ENCODE results near the gene QRICH1. TPM values are rescaled to one million over a fixed set of nuclear protein-coding genes. Genes with fewer than 3 reads are reported as not detected.

The QRICH1 gene
- total RNA-seq, 1 experiment from 2014 or later = 123 TPM

GRCh38 chr3:49021213-49021812 is 72.6 kb downstream of the QRICH1 start (continued):
- TF ChIP-seq ZNF532 (CRISPR knock-in tag; IDR thresholded peaks at IDR 0.05; ENCODE audit: borderline replicate concordance) = no peak
- TF ChIP-seq, protein P1, sequence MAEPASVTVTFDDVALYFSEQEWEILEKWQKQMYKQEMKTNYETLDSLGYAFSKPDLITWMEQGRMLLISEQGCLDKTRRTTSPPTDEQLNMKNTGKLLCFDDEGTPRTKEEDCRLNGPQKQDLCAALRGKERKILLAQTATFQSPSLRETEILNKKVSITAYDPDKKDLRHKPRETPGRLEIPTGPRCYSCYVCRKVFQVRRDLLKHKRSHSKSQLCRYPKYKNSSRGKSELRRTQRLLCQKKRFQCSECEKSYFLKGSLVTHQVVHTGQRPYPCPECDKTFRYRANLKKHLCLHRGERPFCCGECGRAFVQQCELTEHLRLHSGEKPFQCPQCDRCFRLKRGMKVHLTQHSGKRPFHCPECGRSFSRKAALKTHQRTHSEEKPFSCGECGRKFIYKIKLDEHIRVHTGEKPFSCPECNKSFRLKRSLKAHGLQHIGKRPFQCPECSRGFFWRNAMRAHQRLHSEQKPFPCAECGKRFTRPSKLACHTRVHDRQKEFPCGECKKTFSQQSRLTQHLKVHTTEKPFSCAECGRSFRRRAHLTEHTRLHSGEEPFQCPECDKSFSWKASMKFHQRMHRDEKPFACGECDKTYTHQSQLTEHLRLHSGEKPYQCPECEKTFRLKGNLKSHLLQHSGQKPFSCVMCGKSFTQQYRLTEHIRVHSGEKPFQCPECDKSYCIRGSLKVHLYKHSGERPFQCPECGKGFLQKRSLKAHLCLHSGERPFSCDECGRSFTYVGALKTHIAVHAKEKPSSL (CRISPR knock-in tag; conservative IDR thresholded peaks at IDR 0.05) = no peak
- no peak for TF ChIP-seq RELA (CRISPR knock-in tag; IDR thresholded peaks at IDR 0.05; ENCODE audit: borderline replicate concordance)
- no peak; the same call in 1 of the 2 replicates for TF ChIP-seq ZNF416 (CRISPR knock-in tag; IDR thresholded peaks at IDR 0.05)
- TF ChIP-seq PRDM15 (CRISPR knock-in tag; IDR thresholded peaks at IDR 0.05) = no peak
- no peak; the same call in 1 of the 2 replicates for TF ChIP-seq NFYB (CRISPR knock-in tag; conservative IDR thresholded peaks at IDR 0.05; ENCODE audit: low read depth)
- TF ChIP-seq JUN (CRISPR knock-in tag; IDR thresholded peaks at IDR 0.05) = 0 out of 2 replicates have a peak, but pooled peaks have one; percentile 46
- no peak for TF ChIP-seq FOXP1 (CRISPR knock-in tag; IDR thresholded peaks at IDR 0.05; ENCODE audit: borderline replicate concordance)
- TF ChIP-seq ZNF396 (CRISPR knock-in tag; IDR thresholded peaks at IDR 0.05; ENCODE audit: borderline replicate concordance) = no peak
- TF ChIP-seq ZBTB21 (CRISPR knock-in tag; IDR thresholded peaks at IDR 0.05; ENCODE audit: borderline replicate concordance) = no peak
- TF ChIP-seq CDX4 (CRISPR knock-in tag; IDR thresholded peaks at IDR 0.05; ENCODE audit: borderline replicate concordance) = no peak
- TF ChIP-seq ZNF281 (CRISPR knock-in tag; IDR thresholded peaks at IDR 0.05) = 0 out of 2 replicates have a peak, but pooled peaks have one; percentile 41
- 0 out of 2 replicates have a peak, but pooled peaks have one; percentile 12 for TF ChIP-seq TCF7 (CRISPR knock-in tag; IDR thresholded peaks at IDR 0.05; ENCODE audit: low read depth)
- no peak for TF ChIP-seq GTF2I (CRISPR knock-in tag; conservative IDR thresholded peaks at IDR 0.05)
- peak; percentile 53; the same call in 1 of the 2 replicates for TF ChIP-seq SMAD3 (CRISPR knock-in tag; IDR thresholded peaks at IDR 0.05; ENCODE audit: borderline replicate concordance)
- TF ChIP-seq IRF2 (CRISPR knock-in tag; IDR thresholded peaks at IDR 0.05; ENCODE audit: borderline replicate concordance, low read depth) = no peak; the same call in 1 of the 2 replicates
- TF ChIP-seq ATF1 (CRISPR knock-in tag; IDR thresholded peaks at IDR 0.05) = no peak
- no peak for TF ChIP-seq IRF1 (CRISPR knock-in tag; IDR thresholded peaks at IDR 0.05)
- no peak for TF ChIP-seq ZNF232 (CRISPR knock-in tag; IDR thresholded peaks at IDR 0.05)
- TF ChIP-seq NR1H2 (CRISPR knock-in tag; IDR thresholded peaks at IDR 0.05) = no peak
- TF ChIP-seq TEAD1 (CRISPR knock-in tag; IDR thresholded peaks at IDR 0.05) = peak; percentile 70; the same call in 1 of the 2 replicates
- no peak for TF ChIP-seq ATF2 (CRISPR knock-in tag; IDR thresholded peaks at IDR 0.05; ENCODE audit: borderline replicate concordance, low read depth)
- TF ChIP-seq MXD4 (CRISPR knock-in tag; IDR thresholded peaks at IDR 0.05; ENCODE audit: borderline replicate concordance) = no peak

All from WTC11 (cell line).